ENCODE data around the gene NRSN1.

NRSN1 gene

GRCh38 chr6:24110417-24110816, 15.6 kb upstream of the NRSN1 start:
- Histone ChIP-seq H3K9me3 (ENCODE audit: control insufficient read depth, insufficient read depth, low read length) (no peaks in the 10 kb centered on the region), H3K4me1 (ENCODE audit: control insufficient read depth, low read length) (no peaks in the 10 kb centered on the region), H3K4me3 (ENCODE audit: low read length) (no peak overlapping the region), H3K4me2 (ENCODE audit: low read length) (no peak overlapping the region), H3F3A (ENCODE audit: control insufficient read depth, insufficient read depth) (no peaks in the 10 kb centered on the region), H3K79me2 (ENCODE audit: control insufficient read depth, low read length) (no peaks in the 10 kb centered on the region), H3K36me3 (ENCODE audit: control insufficient read depth, low read length) (no peaks in the 10 kb centered on the region), H3K27me3 (ENCODE audit: control insufficient read depth, low read length) (no peaks in the 10 kb centered on the region), H4K20me1 (ENCODE audit: control insufficient read depth, insufficient read depth, low read depth, low read length) (no peaks in the 10 kb centered on the region), H3K27ac (ENCODE audit: low read depth, low read length) (no peak overlapping the region), H3K9me2 (replicated peaks; ENCODE audit: control insufficient read depth, low read length) (no peaks in the 10 kb centered on the region)
- TF ChIP-seq CTCF (IDR thresholded peaks at IDR 0.05; ENCODE audit: low read depth, low read length, poor library complexity, severe bottlenecking) (no peak), EZH2phosphoT487 (IDR thresholded peaks at IDR 0.05; ENCODE audit: borderline replicate concordance, low read length) (no peak)

GRCh38 chr6:24113891-24114290, 12.1 kb upstream of the NRSN1 start:
- Histone ChIP-seq H3K9me2 (replicated peaks; ENCODE audit: control insufficient read depth, low read length) (no peaks in the 10 kb centered on the region), H3K79me2 (ENCODE audit: control insufficient read depth, low read length) (no peaks in the 10 kb centered on the region)

GRCh38 chr6:24117021-24117420, 9.0 kb upstream of the NRSN1 start:
- Histone ChIP-seq H3K4me2 (ENCODE audit: low read length) (no peak overlapping the region), H3K4me3 (ENCODE audit: low read length) (no peak overlapping the region), H3K9me3 (ENCODE audit: control insufficient read depth, insufficient read depth, low read length) (no peaks in the 10 kb centered on the region), H3K79me2 (ENCODE audit: control insufficient read depth, low read length) (no peaks in the 10 kb centered on the region), H3K9me2 (replicated peaks; ENCODE audit: control insufficient read depth, low read length) (no peaks in the 10 kb centered on the region), H3F3A (ENCODE audit: control insufficient read depth, insufficient read depth) (no peaks in the 10 kb centered on the region), H3K36me3 (ENCODE audit: control insufficient read depth, low read length) (no peaks in the 10 kb centered on the region), H4K20me1 (ENCODE audit: control insufficient read depth, insufficient read depth, low read depth, low read length) (no peaks in the 10 kb centered on the region), H3K4me1 (ENCODE audit: control insufficient read depth, low read length) (no peaks in the 10 kb centered on the region), H3K27ac (ENCODE audit: low read depth, low read length) (no peak overlapping the region), H3K27me3 (ENCODE audit: control insufficient read depth, low read length) (no peaks in the 10 kb centered on the region)
- no peak for TF ChIP-seq EZH2phosphoT487 (IDR thresholded peaks at IDR 0.05; ENCODE audit: borderline replicate concordance, low read length)
- TF ChIP-seq CTCF (IDR thresholded peaks at IDR 0.05; ENCODE audit: low read depth, low read length, poor library complexity, severe bottlenecking) = no peak

More at GRCh38 chr6:24113891-24114290, 12.1 kb upstream of the NRSN1 start:
- H3K27me3 ChIP-seq (ENCODE audit: control insufficient read depth, low read length) = no peaks in the 10 kb centered on the region
- no peaks in the 10 kb centered on the region for H3K4me1 ChIP-seq (ENCODE audit: control insufficient read depth, low read length)
- no peak overlapping the region for H3K4me2 ChIP-seq (ENCODE audit: low read length)
- no peaks in the 10 kb centered on the region for H3K36me3 ChIP-seq (ENCODE audit: control insufficient read depth, low read length)
- no peaks in the 10 kb centered on the region for H4K20me1 ChIP-seq (ENCODE audit: control insufficient read depth, insufficient read depth, low read depth, low read length)
- no peaks in the 10 kb centered on the region for H3K9me3 ChIP-seq (ENCODE audit: control insufficient read depth, insufficient read depth, low read length)
- no peaks in the 10 kb centered on the region for H3F3A ChIP-seq (ENCODE audit: control insufficient read depth, insufficient read depth)
- TF ChIP-seq EZH2phosphoT487 (IDR thresholded peaks at IDR 0.05; ENCODE audit: borderline replicate concordance, low read length) (no peak), CTCF (IDR thresholded peaks at IDR 0.05; ENCODE audit: low read depth, low read length, poor library complexity, severe bottlenecking) (no peak)
- no peak overlapping the region for H3K27ac ChIP-seq (ENCODE audit: low read depth, low read length)
- no peak overlapping the region for H3K4me3 ChIP-seq (ENCODE audit: low read length)

- Histone ChIP-seq H4K20me1 (ENCODE audit: control insufficient read depth, insufficient read depth, low read depth, low read length) (no peaks in the 10 kb centered on the region), H3K27ac (ENCODE audit: low read depth, low read length) (no peak overlapping the region), H3K4me1 (ENCODE audit: control insufficient read depth, low read length) (no peaks in the 10 kb centered on the region), H3K79me2 (ENCODE audit: control insufficient read depth, low read length) (no peaks in the 10 kb centered on the region), H3K9me2 (replicated peaks; ENCODE audit: control insufficient read depth, low read length) (no peaks in the 10 kb centered on the region), H3K4me3 (ENCODE audit: low read length) (no peak overlapping the region), H3F3A (ENCODE audit: control insufficient read depth, insufficient read depth) (no peaks in the 10 kb centered on the region), H3K36me3 (ENCODE audit: control insufficient read depth, low read length) (no peaks in the 10 kb centered on the region), H3K27me3 (ENCODE audit: control insufficient read depth, low read length) (no peaks in the 10 kb centered on the region), H3K4me2 (ENCODE audit: low read length) (no peak overlapping the region), H3K9me3 (ENCODE audit: control insufficient read depth, insufficient read depth, low read length) (no peaks in the 10 kb centered on the region)
- TF ChIP-seq EZH2phosphoT487 (IDR thresholded peaks at IDR 0.05; ENCODE audit: borderline replicate concordance, low read length) (no peak), CTCF (IDR thresholded peaks at IDR 0.05; ENCODE audit: low read depth, low read length, poor library complexity, severe bottlenecking) (no peak)
Observed at GRCh38 chr6:24122139-24122538, 3.9 kb upstream of the NRSN1 start.
